GM19455 (cell line): Measurements from ENCODE around the gene CHST9.
A peak's percentile ranks its signal among the peaks of the same experiment; 100 is the strongest.
"Not testable (repeated sequence)": the region's sequence is repeated elsewhere in the genome, so short reads cannot be mapped to it uniquely, and the experiment has no call there.

Experiments used
- ATAC-seq: cut with Tn5 transposase; IDR thresholded peaks from one replicate; pipeline ENCODE4 v1.9.1; 2021; ENCODE audit not compliant: unreplicated experiment

Gene CHST9

GRCh38 chr18:27108842-27109241 is 76.3 kb downstream of the CHST9 start:
- no peak for ATAC-seq

GRCh38 chr18:27104743-27105142 is 80.4 kb downstream of the CHST9 start:
- no peak for ATAC-seq

- no peak for ATAC-seq
Measured at GRCh38 chr18:27094621-27095020, 90.5 kb downstream of the CHST9 start.

GRCh38 chr18:27093290-27093689 is 91.8 kb downstream of the CHST9 start:
- ATAC-seq = not testable (repeated sequence)

- no peak for ATAC-seq
Measured at GRCh38 chr18:27081701-27082100, 103.4 kb downstream of the CHST9 start.

GRCh38 chr18:27075828-27076227 is 109.3 kb downstream of the CHST9 start:
- ATAC-seq = no peak

GRCh38 chr18:27073404-27073830 is 111.7 kb downstream of the CHST9 start:
- ATAC-seq = peak; percentile 89

- no peak for ATAC-seq
Measured at GRCh38 chr18:27064673-27065072, 120.4 kb downstream of the CHST9 start.

- no peak for ATAC-seq
Measured at GRCh38 chr18:27062802-27063201, 122.3 kb downstream of the CHST9 start.

- ATAC-seq = no peak
Measured at GRCh38 chr18:27061488-27062095, 123.5 kb downstream of the CHST9 start.

- ATAC-seq = no peak
Measured at GRCh38 chr18:27057519-27058234, 127.4 kb downstream of the CHST9 start.

GRCh38 chr18:27054926-27055325 is 130.2 kb downstream of the CHST9 start:
- no peak for ATAC-seq

- ATAC-seq = no peak
Measured at GRCh38 chr18:27049969-27050368, 135.1 kb downstream of the CHST9 start.

GRCh38 chr18:27045342-27045741 is 139.8 kb downstream of the CHST9 start:
- ATAC-seq = no peak

- no peak for ATAC-seq
Measured at GRCh38 chr18:27042177-27042576, 142.9 kb downstream of the CHST9 start.

- ATAC-seq = no peak
Measured at GRCh38 chr18:27040796-27041195, 144.3 kb downstream of the CHST9 start.

- ATAC-seq = no peak
Measured at GRCh38 chr18:27033722-27034121, 151.4 kb downstream of the CHST9 start.

GRCh38 chr18:27030421-27030820 is 154.7 kb downstream of the CHST9 start:
- no peak for ATAC-seq

- no peak for ATAC-seq
Measured at GRCh38 chr18:27022477-27022876, 162.6 kb downstream of the CHST9 start.

- no peak for ATAC-seq
Measured at GRCh38 chr18:27017901-27018500, 167.1 kb downstream of the CHST9 start.

- no peak for ATAC-seq
Measured at GRCh38 chr18:27014841-27015240, 170.3 kb downstream of the CHST9 start.

GRCh38 chr18:27010784-27011183 is 174.3 kb downstream of the CHST9 start:
- no peak for ATAC-seq
